ENCODE measurements around the gene CFAP299.
A peak's percentile ranks its signal among the peaks of the same experiment; 100 is the strongest.

The CFAP299 gene

DNA sequence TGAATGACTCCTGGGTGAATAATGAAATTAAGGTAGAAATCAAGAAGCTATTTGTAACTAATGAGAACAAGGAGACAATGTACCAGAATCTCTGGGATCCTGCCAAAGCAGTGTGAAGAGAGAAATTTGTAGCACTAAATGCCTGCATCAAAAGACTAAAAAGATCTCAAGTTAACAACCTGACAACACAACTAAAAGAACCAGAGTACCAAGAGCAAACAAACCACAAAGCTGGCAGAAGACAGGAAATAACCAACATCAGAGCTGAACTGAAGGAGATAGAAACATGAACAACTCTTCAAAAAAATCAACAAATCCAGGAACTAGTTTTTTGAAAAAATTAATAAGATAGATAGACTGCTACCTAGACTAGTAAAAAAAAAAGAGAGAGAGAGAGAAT lies 8.4 kb downstream of the CFAP299 start:
- Histone ChIP-seq H3K27ac (ENCODE audit: insufficient read depth in 1 of 2, low read depth in 1 of 2, low read length in 2 of 2, poor library complexity in 1 of 2, severe bottlenecking in 2 of 2) (no peak overlapping the region), H3K27me3 (replicated peaks in 2 of 5; ENCODE audit: control insufficient read depth in 4 of 5, insufficient read depth in 5 of 5, low read length in 4 of 5) (peaks cover 0 to 1% (median 0%) of the 10 kb centered on the region in 5 experiments), H3K4me3 (ENCODE audit: control insufficient read depth in 1 of 7, extremely low read depth in 1 of 7, insufficient read depth in 4 of 7, low read depth in 2 of 7, low read length in 6 of 7) (no peak overlapping the region), H3K36me3 (ENCODE audit: control insufficient read depth in 4 of 4, insufficient read depth in 4 of 4, low read length in 3 of 4) (no peaks in the 10 kb centered on the region), H3K4me1 (ENCODE audit: control extremely low read depth in 1 of 4, control insufficient read depth in 4 of 4, insufficient read depth in 4 of 4, low read length in 3 of 4) (no peaks in the 10 kb centered on the region), H3K9me3 (ENCODE audit: control extremely low read depth in 1 of 5, control insufficient read depth in 4 of 5, insufficient read depth in 2 of 5, low read depth in 1 of 5, low read length in 4 of 5) (peaks cover 0 to 15% (median 2%) of the 10 kb centered on the region in 5 experiments)
- DNase-seq = no peak
- ChIA-PET CTCF (no interaction called here), POLR2A (no interaction called here)

DNA sequence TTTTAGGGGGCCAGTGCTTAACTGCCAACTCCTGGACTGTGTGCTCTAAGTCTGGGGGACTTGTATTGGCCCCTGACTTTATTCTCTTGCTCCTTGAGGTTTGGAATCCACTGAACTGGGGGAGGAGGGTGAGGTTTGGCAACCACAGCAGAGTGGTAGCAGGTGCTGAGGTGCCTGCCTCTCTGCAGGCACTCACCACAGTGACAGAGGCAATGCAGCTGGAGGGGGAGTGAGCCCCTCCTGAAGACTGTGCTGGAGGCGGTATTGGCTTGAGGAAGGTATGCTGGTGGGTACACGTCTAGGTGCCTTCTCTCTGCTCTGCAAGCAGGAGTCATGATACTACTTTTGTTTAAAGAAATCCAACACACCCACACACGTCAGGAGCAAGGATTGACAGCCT lies 24.6 kb downstream of the CFAP299 start:
- Histone ChIP-seq H3K4me3 (ENCODE audit: control insufficient read depth in 1 of 7, extremely low read depth in 1 of 7, insufficient read depth in 4 of 7, low read depth in 2 of 7, low read length in 6 of 7) (no peak overlapping the region), H3K27me3 (replicated peaks in 2 of 5; ENCODE audit: control insufficient read depth in 4 of 5, insufficient read depth in 5 of 5, low read length in 4 of 5) (peaks cover 0 to 19% (median 4%) of the 10 kb centered on the region in 5 experiments), H3K36me3 (ENCODE audit: control insufficient read depth in 4 of 4, insufficient read depth in 4 of 4, low read length in 3 of 4) (no peaks in the 10 kb centered on the region), H3K9me3 (ENCODE audit: control extremely low read depth in 1 of 5, control insufficient read depth in 4 of 5, insufficient read depth in 2 of 5, low read depth in 1 of 5, low read length in 4 of 5) (no peaks in the 10 kb centered on the region), H3K27ac (ENCODE audit: insufficient read depth in 1 of 2, low read depth in 1 of 2, low read length in 2 of 2, poor library complexity in 1 of 2, severe bottlenecking in 2 of 2) (no peak overlapping the region), H3K4me1 (ENCODE audit: control extremely low read depth in 1 of 4, control insufficient read depth in 4 of 4, insufficient read depth in 4 of 4, low read length in 3 of 4) (no peaks in the 10 kb centered on the region)
- DNase-seq = peak in 2 of 3 donors; percentile 20 to 35
- CTCF ChIA-PET = interaction anchor here (1.7 kb wide), 1 partner anchor 679 kb away, joined by 6 read pairs; no protein-coding TSS in a partner anchor
- POLR2A ChIA-PET = no interaction called here
- WGBS (ENCODE audit: insufficient coverage) = 100% methylated on average over 1 of the region's 3 CpGs

DNA sequence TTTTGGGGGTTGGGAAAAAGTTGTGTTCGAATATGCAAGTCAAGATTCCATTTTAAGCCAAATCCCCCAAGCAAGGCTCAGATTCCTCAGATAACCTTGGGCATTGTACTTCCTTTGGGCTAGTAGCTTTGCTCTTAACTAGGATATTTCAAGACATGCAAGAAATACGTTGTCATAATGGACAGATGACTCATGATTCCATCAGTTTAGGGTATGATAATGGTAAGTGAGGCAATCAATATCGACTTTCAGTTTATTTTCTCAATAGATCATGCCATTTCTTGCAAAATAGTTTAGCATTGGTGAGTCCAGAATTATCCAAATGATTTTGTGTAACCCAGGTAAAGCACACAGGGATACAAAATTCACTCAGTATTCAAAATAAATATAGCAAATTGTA lies 25.4 kb downstream of the CFAP299 start:
- Histone ChIP-seq H3K4me3 (ENCODE audit: control insufficient read depth in 1 of 7, extremely low read depth in 1 of 7, insufficient read depth in 4 of 7, low read depth in 2 of 7, low read length in 6 of 7) (no peak overlapping the region), H3K36me3 (ENCODE audit: control insufficient read depth in 4 of 4, insufficient read depth in 4 of 4, low read length in 3 of 4) (no peaks in the 10 kb centered on the region), H3K4me1 (ENCODE audit: control extremely low read depth in 1 of 4, control insufficient read depth in 4 of 4, insufficient read depth in 4 of 4, low read length in 3 of 4) (no peaks in the 10 kb centered on the region), H3K27me3 (replicated peaks in 2 of 5; ENCODE audit: control insufficient read depth in 4 of 5, insufficient read depth in 5 of 5, low read length in 4 of 5) (peaks cover 0 to 19% (median 4%) of the 10 kb centered on the region in 5 experiments), H3K9me3 (ENCODE audit: control extremely low read depth in 1 of 5, control insufficient read depth in 4 of 5, insufficient read depth in 2 of 5, low read depth in 1 of 5, low read length in 4 of 5) (no peaks in the 10 kb centered on the region), H3K27ac (ENCODE audit: insufficient read depth in 1 of 2, low read depth in 1 of 2, low read length in 2 of 2, poor library complexity in 1 of 2, severe bottlenecking in 2 of 2) (no peak overlapping the region)
- WGBS (ENCODE audit: insufficient coverage) = 100% methylated on average over 1 of the region's 3 CpGs
- ChIA-PET POLR2A (no interaction called here), CTCF (no interaction called here)
- DNase-seq = no peak

DNA sequence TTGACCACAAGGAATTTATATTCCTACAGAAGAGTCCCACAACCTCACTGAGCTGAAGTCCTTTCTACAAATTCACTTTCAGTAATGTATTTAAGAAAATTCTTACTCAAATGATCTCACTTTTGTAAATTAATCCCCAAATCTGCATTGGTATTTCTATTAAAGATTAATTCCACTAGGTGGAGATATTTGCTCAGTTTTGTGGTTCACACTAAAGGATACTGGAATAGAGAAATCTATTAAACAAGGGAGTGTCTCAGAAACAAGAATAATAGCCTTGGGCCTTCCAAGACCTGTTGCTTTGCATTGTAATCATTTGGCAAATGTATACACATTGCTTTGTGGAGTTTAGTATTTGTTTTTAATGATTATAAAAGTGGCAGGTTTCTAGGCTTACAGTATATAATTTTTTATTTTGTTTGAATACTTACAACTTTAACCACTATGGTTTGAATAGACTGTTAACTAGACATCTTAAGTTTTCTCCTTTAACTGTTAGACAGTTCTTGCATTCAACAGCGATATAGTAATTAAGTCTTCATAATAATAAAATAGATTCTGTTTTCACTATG lies 25.9 kb downstream of the CFAP299 start:
- Histone ChIP-seq H3K4me1 (ENCODE audit: control extremely low read depth in 1 of 4, control insufficient read depth in 4 of 4, insufficient read depth in 4 of 4, low read length in 3 of 4) (no peaks in the 10 kb centered on the region), H3K36me3 (ENCODE audit: control insufficient read depth in 4 of 4, insufficient read depth in 4 of 4, low read length in 3 of 4) (no peaks in the 10 kb centered on the region), H3K27ac (ENCODE audit: insufficient read depth in 1 of 2, low read depth in 1 of 2, low read length in 2 of 2, poor library complexity in 1 of 2, severe bottlenecking in 2 of 2) (no peak overlapping the region), H3K27me3 (replicated peaks in 2 of 5; ENCODE audit: control insufficient read depth in 4 of 5, insufficient read depth in 5 of 5, low read length in 4 of 5) (peaks cover 0 to 18% (median 4%) of the 10 kb centered on the region in 5 experiments), H3K9me3 (ENCODE audit: control extremely low read depth in 1 of 5, control insufficient read depth in 4 of 5, insufficient read depth in 2 of 5, low read depth in 1 of 5, low read length in 4 of 5) (no peaks in the 10 kb centered on the region), H3K4me3 (ENCODE audit: control insufficient read depth in 1 of 7, extremely low read depth in 1 of 7, insufficient read depth in 4 of 7, low read depth in 2 of 7, low read length in 6 of 7) (no peak overlapping the region)
- ChIA-PET CTCF (interaction anchor here (0.7 to 3.0 kb wide), 6 partner anchors 98 to 682 kb away, joined by 3 to 25 read pairs (median 5); no protein-coding TSS in a partner anchor), POLR2A (no interaction called here)
- no CpG with 5 or more reads among the region's 1 CpG for WGBS (ENCODE audit: insufficient coverage)
- DNase-seq = peak; percentile 19 to 41 (median 38)

DNA sequence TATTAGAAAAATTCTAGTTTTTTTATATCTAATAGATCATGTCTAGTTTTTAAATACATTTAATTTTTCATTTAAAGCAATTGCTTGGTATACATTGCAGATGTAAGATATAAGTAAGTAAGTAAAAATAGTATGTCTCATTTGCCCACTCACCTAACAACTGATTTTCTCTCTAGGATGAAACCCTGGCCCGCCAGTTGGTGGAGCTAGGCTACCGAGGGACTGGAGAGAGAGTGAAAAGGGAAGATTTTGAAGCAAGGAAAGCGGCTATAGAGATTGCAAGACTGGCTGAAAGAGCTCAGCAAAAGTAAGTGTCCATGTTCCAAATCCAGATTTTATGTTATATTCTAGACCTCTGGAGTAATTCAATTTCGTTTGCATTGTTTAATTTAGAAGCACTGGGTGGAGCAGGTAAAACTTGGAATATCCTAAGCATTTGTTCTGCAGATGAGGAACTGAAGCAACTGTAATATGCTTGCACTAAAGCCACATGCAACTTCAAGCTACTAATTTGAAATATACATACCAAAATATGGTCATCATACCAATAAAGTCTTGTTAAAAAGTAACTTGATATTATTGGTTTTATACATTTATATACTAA lies 27.1 kb downstream of the CFAP299 start:
- peaks cover 0 to 17% (median 3%) of the 10 kb centered on the region in 5 experiments for H3K27me3 ChIP-seq (replicated peaks in 2 of 5; ENCODE audit: control insufficient read depth in 4 of 5, insufficient read depth in 5 of 5, low read length in 4 of 5)
- no peaks in the 10 kb centered on the region for H3K36me3 ChIP-seq (ENCODE audit: control insufficient read depth in 4 of 4, insufficient read depth in 4 of 4, low read length in 3 of 4)
- H3K4me3 ChIP-seq (ENCODE audit: control insufficient read depth in 1 of 7, extremely low read depth in 1 of 7, insufficient read depth in 4 of 7, low read depth in 2 of 7, low read length in 6 of 7) = no peak overlapping the region
- H3K27ac ChIP-seq (ENCODE audit: insufficient read depth in 1 of 2, low read depth in 1 of 2, low read length in 2 of 2, poor library complexity in 1 of 2, severe bottlenecking in 2 of 2) = no peak overlapping the region
- WGBS (ENCODE audit: insufficient coverage) = 0% methylated on average over 3 of the region's 4 CpGs
- no peaks in the 10 kb centered on the region for H3K9me3 ChIP-seq (ENCODE audit: control extremely low read depth in 1 of 5, control insufficient read depth in 4 of 5, insufficient read depth in 2 of 5, low read depth in 1 of 5, low read length in 4 of 5)
- peak; percentile 42 to 64 (median 63) for DNase-seq
- CTCF ChIA-PET = interaction anchor here (0.7 to 3.0 kb wide), 20 partner anchors 14 to 1410 kb away, joined by 3 to 25 read pairs (median 5); partner anchors contain the start of gene BMP3
- H3K4me1 ChIP-seq (ENCODE audit: control extremely low read depth in 1 of 4, control insufficient read depth in 4 of 4, insufficient read depth in 4 of 4, low read length in 3 of 4) = no peaks in the 10 kb centered on the region
- POLR2A ChIA-PET = interaction anchor here (1.0 kb wide), 1 partner anchor 13 kb away, joined by 3 read pairs; no protein-coding TSS in a partner anchor

DNA sequence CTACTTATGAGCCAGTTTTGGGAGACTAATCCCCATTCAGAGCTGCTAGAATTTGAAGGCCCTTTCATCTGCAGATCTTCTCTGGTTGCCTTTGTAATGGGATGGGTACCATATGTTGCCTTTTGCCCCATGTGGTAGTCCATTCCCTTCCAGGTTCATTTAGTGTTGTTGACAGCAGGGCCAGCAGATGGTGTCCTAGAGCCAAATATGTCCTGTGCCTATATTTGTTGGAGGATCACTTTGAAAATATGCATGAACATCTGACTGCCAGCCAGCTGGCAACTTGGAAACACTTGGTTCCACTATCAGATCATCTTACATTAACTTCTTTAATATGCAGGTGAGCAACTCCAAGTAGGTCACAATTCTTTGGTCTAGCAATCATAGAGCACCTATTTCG lies 30.4 kb downstream of the CFAP299 start:
- H3K36me3 ChIP-seq (ENCODE audit: control insufficient read depth in 4 of 4, insufficient read depth in 4 of 4, low read length in 3 of 4) = no peaks in the 10 kb centered on the region
- peak; percentile 50 to 79 (median 70) for DNase-seq
- CTCF ChIA-PET = interaction anchor here (0.7 to 2.2 kb wide), 16 partner anchors 10 to 680 kb away, joined by 3 to 15 read pairs (median 4); partner anchors contain the start of gene BMP3
- no CpG with 5 or more reads among the region's 1 CpG for WGBS (ENCODE audit: insufficient coverage)
- peaks cover 0 to 6% (median 3%) of the 10 kb centered on the region in 5 experiments for H3K9me3 ChIP-seq (ENCODE audit: control extremely low read depth in 1 of 5, control insufficient read depth in 4 of 5, insufficient read depth in 2 of 5, low read depth in 1 of 5, low read length in 4 of 5)
- no peak overlapping the region for H3K27ac ChIP-seq (ENCODE audit: insufficient read depth in 1 of 2, low read depth in 1 of 2, low read length in 2 of 2, poor library complexity in 1 of 2, severe bottlenecking in 2 of 2)
- POLR2A ChIA-PET = no interaction called here
- no peak overlapping the region for H3K4me3 ChIP-seq (ENCODE audit: control insufficient read depth in 1 of 7, extremely low read depth in 1 of 7, insufficient read depth in 4 of 7, low read depth in 2 of 7, low read length in 6 of 7)
- H3K4me1 ChIP-seq (ENCODE audit: control extremely low read depth in 1 of 4, control insufficient read depth in 4 of 4, insufficient read depth in 4 of 4, low read length in 3 of 4) = no peaks in the 10 kb centered on the region
- H3K27me3 ChIP-seq (replicated peaks in 2 of 5; ENCODE audit: control insufficient read depth in 4 of 5, insufficient read depth in 5 of 5, low read length in 4 of 5) = peaks cover 0 to 7% (median 1%) of the 10 kb centered on the region in 5 experiments

DNA sequence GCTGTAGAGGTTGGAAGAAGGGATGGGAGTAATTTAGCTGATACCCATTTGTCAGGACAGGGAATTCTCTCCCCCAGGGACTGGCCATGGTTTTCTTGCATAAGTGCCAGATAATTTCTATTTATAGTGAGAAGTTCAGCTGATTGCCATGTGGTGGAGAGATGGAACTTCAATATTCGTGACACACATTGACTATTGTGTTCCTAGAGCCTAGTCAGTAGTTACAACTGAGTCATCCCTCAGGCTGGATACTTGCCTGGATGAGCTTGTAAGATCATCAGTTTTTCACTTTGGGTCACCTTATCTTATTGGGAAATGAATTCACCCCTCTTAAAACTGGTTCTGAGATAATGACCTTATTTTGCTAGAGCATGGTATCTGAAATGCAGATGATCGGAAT lies 32.2 kb downstream of the CFAP299 start:
- no peaks in the 10 kb centered on the region for H3K36me3 ChIP-seq (ENCODE audit: control insufficient read depth in 4 of 4, insufficient read depth in 4 of 4, low read length in 3 of 4)
- H3K9me3 ChIP-seq (ENCODE audit: control extremely low read depth in 1 of 5, control insufficient read depth in 4 of 5, insufficient read depth in 2 of 5, low read depth in 1 of 5, low read length in 4 of 5) = peaks cover 0 to 16% (median 5%) of the 10 kb centered on the region in 5 experiments
- no peak overlapping the region for H3K27ac ChIP-seq (ENCODE audit: insufficient read depth in 1 of 2, low read depth in 1 of 2, low read length in 2 of 2, poor library complexity in 1 of 2, severe bottlenecking in 2 of 2)
- no peak overlapping the region for H3K4me3 ChIP-seq (ENCODE audit: control insufficient read depth in 1 of 7, extremely low read depth in 1 of 7, insufficient read depth in 4 of 7, low read depth in 2 of 7, low read length in 6 of 7)
- DNase-seq = peak in 1 of 3 donors; percentile 3
- H3K27me3 ChIP-seq (replicated peaks in 2 of 5; ENCODE audit: control insufficient read depth in 4 of 5, insufficient read depth in 5 of 5, low read length in 4 of 5) = peaks cover 0 to 7% (median 1%) of the 10 kb centered on the region in 5 experiments
- no peaks in the 10 kb centered on the region for H3K4me1 ChIP-seq (ENCODE audit: control extremely low read depth in 1 of 4, control insufficient read depth in 4 of 4, insufficient read depth in 4 of 4, low read length in 3 of 4)
- ChIA-PET CTCF (interaction anchor here (0.9 to 1.2 kb wide), 3 partner anchors 622 to 672 kb away, joined by 3 to 5 read pairs (median 3); no protein-coding TSS in a partner anchor), POLR2A (no interaction called here)
- 89% methylated on average over 2 of the region's 2 CpGs for WGBS (ENCODE audit: insufficient coverage)
